MV-4-11 (cell line): Measurements from ENCODE around the gene DDA1.
"Not testable (repeated sequence)": the region's sequence is repeated elsewhere in the genome, so short reads cannot be mapped to it uniquely, and the experiment has no call there.

Experiments used
- DNase-seq: peaks from one replicate; lab custom pipeline; 2025; lab: John Stamatoyannopoulos, UW

DDA1 gene

DNA sequence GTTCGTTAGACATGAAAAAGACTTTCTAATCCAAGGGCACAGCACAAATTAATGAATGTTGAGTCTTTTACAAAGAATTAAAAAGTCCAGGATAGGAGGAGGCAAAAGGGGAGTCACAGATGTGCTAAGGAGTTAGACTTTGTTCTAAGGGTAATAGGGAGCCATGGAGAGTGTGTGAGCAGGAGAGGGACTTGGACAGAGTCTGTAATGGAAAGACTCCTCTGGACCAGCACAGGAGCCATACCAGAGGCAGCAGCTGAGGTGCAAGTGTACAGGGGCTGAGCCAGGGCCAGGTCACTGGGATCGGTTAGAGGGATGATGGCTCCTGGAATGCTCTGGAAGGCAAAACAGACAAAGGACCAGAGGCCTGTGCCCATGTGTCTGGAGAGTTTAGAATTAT lies 38.5 kb downstream of the DDA1 start:
- DNase-seq = no peak

DNA sequence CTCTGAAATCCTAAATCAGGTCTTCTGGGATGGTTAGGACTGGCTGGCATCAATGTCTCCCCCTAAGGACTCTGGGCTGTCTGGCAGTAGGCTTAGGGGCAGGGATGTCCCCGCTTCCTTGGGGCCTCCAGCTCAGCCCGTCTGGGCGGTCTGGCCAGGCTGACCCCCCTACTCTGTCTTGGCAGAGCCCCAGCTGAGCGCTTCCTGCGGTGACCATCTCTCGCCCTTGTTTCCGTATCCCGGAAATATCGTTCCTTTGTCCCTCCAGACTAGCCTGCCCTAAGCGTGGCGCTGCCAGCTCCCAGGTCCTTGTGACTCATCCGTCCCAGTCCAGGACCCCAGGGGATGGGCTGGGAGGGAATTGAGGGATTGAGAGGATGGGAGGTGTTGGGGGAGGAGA lies 39.3 kb downstream of the DDA1 start:
- no peak for DNase-seq

DNA sequence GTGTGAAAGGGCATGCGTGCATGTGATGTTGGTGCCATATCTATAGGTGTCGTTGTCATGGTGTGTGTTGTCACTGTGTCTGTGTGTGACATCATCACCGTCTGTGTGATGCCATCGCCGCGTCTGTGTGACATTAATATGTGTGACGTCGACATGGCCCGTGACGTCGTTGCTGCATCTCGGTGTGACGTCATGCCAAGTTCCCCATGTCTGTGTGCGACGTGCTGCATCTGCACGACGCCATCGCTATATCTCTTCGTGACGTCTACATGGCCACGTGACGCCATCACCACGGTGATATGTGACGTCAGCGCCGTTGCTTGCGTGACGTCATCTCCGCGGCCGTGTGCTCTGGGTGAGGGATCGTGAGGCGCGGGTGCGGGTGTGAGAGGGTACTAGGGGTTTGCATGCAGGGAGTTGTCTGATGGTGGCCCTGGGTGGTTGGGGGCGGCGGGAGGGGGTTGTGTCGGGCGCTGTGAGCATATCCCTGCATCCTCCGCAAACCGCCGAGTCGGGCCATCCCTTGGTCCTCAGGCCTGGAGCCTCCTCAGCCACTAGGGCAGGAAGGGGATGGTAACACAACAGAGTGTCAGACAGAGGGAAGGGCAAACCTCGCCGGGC lies 42.6 kb downstream of the DDA1 start:
- DNase-seq = no peak

DNA sequence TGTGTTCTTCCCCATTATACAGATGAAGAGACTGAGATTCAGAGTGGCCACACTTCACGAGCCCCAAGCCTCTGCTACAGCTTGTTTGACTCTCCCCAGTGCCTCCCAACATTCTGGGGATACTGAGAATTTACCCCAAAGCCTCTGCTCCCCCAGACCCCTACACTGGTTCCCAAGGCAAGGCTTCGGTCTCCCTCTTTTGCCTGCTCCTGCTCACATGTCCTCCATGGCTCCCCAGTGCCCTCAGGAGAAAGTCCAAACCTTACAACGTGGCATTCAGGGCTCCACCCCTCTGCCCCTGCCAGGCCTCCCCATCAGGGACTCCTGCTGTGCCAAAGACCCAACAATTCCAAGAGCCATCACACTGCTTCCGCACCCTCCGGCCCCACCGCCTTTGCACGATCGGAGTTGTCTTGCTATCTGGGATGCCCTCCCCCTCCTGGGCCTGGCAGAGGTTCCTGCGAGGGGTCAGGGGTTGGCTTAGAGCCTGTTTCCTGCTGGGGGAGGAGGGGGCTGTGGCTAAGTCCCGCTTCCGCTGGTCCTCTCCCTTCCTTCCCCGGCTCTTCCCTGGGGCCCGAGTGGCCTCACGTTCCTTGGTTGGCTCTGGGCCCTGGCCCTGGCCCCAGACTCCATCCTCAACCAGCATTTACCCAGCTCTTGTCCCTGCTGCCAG lies 43.4 kb downstream of the DDA1 start:
- DNase-seq = no peak

DNA sequence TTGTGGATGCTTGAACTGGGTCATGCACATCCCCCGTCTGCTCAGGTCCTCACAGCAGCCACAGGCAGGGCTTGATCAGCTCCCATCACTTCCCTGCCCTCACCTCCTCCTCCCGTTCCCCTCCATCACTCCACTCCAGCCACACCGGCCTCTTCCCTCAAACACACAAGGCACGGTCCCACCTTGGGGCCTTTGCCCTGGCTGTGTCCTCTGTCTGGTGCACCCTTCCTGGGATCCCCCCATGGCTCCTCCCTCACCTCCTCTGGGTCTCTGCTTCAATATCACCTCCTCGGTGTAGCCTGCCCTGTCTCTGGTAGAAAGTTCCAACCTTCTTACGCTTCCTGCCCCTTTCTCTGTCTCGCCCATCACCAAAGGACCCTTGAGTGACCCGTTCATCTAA lies 44.0 kb downstream of the DDA1 start:
- no peak for DNase-seq

DNA sequence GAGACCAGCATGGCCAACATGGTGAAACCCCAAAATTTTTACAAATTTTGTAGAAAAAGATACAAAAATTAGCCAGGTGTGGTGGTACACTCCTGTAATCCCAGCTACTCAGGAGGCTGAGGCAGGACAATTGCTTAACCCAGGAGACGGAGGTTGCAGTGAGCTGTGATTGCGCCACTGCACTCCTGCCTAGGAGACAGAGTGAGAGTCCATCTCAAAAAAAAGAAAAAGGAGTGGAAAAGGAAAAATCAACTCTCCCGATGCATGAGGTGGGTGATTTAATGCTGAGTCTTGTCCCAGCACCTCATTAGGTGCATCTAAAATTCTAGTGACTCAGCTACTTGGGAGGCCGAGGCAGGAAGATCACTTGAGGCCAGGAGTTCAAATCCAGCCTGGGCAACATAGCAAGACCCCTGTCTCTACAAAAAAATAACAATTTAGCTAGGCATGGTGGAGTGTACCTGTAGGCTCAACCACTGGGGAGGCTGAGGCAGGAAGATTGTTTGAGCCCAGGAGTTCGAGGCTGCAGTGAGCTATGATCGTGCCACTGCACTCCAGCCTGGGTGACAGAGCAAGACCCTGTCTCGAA lies 47.8 kb downstream of the DDA1 start:
- DNase-seq = no peak

DNA sequence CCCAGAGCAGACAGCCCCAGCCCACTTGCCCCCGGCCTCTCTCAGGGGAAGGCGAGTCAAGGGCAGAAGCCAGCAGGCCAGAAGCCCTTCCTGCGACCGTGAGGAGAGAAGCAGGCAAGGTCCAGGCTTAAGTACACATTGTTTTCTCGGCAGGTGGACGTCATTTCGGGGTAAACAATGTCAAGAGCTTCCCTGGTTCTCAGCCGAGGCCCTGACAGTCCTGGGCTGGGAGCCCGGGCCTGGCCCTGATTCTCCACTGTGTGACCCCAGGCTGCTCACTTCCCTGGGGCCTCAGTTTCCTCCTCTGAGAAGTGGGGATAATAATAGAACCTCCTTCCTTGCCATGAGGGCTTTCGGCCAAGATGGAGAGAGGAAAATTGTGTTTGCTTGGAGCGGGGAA lies 48.4 kb downstream of the DDA1 start:
- no peak for DNase-seq

DNA sequence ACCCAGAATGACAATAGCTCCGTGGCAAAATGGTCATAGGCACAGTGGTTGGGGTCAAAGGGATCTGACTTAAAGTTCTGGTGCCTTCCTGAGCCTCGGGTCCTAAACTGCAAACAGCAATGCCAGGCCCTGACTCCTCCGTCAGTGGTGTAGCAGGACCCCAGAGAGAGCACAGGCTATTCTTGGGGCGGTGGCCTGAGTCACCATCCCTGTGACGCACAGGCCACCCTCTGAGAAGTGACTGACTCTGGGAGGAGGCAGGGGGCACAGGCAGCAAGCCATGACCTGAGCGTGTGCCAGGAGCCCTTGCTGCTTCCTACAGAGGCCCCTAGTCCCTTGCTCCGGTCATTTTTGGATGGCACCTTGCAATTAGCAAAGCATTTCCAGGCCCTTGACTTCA lies 49.0 kb downstream of the DDA1 start:
- DNase-seq = no peak

DNA sequence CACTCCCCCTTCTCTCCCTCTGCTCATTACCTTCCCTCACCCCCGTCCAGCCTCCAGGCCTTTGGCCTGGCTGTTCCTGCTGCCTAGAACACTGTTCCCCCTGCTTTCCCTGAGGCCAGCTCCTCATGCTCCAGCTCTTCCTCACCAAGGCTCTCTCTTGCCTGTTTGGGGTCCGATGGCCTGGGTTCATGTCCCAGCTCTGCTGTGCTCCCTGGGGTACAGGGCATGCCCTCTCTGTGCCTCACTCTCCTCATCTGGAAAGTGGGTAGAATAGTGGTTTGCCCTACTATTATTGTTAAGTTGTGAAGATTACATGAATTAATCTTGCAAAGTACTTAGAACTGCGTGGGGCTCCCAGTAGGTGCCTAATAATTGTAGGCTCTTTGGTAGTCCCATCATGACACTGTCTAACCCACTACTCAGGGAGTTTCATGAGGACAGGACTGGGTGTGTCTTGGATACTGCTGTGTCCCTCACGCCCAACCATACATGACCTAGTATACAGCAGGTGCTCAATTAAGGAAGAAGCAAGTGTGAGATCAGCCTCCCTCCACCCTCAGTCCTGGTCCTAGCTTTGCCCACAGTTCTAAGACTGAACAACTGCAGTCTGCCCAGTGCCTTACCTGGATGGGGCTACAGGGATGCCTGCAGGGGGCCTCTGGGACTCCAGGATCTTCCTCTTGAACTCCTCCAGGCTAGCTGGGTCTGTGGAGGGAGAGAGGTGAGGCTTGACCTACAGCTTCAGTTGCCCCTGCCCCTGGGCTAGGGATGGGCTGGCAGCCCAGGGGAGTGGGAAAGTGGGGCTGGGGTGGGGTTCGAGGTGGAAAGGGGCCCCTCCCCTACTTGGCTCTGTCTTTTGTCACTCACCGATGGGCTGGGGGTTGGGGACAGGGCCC lies 50.8 kb downstream of the DDA1 start:
- no peak for DNase-seq

DNA sequence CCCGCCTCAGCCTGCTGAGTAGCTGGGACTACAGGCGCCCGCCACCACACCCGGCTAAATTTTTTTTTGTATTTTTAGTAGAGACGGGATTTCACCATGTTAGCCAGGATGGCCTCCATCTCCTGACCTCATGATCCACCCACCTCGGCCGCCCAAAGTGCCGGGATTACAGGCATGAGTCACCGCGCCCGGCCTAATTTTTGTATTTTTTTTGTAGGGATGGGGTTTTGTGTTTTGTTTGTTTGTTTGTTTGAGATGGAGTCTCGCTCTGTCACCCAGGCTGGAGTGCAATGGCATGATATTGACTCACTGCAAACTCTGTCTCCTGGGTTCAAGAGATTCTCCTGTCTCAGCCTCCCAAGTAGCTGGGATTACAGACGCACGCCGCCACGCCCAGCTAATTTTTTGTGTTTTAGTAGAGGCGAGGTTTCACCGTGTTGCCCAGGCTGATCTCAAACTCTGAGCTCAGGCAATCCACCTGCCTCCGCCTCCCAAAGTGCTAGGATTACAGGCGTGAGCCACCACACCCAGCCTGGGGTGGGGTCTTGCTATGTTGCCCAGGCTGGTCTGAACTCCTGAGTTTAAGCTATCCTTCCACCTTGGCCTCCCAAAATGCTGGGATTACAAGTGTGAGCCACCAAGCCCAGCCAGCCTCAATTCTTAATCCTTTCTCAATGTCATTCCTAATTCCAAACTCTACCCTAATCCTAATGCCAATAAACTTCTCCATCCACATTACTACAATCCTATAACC lies 54.7 kb downstream of the DDA1 start:
- DNase-seq = not testable (repeated sequence)

DNA sequence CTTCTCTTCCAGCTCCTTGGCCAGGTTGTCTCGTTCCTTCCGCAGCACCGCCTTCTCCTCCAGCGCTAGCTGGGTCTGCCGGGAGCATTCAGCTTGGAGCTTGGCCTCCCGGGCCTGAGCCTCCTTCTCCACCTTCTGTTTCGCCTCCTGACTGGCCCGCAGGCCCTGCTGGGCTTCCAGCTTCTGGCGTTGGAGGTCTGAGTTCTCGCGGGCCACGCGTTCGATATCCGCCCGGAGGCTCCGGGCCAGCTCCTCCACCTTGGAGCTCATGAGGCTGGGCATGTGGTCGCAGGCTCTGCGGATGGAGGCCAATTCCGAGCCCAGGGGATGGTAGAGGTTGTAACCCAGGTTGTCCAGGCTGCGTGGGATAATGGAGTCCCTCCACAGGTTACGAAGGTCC lies 56.0 kb downstream of the DDA1 start:
- no peak for DNase-seq

DNA sequence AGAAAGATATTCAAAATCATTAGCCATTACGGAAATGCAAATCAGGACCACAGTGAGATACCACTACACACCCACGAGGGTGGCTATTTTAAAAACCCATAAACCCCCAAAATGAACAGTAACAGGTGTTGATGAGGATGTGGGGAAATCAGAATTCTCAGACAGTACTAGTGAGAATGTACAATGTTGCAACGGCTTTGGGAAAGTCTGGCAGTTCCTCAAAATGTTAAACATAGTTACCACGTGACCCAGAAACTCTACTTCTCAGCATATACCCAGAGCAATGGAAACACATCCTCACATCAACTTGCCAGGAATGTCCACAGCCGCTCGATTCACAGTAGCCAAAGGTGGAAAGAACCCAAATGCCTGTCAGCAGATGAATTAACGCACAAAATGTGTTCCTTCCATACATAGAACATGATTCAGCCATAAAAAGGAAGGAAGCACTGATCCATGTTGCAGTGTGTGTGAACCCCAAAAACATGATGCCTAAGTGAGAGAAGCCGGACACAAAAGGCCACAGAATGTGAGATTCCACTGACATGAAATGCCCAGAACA lies 60.7 kb downstream of the DDA1 start:
- DNase-seq = peak; percentile 100
